ENCODE measurements around the gene POLR2M.

The POLR2M gene

GRCh38 chr15:57741089-57741488, 34.6 kb downstream of the POLR2M start:
- no peak for FAIRE-seq

GRCh38 chr15:57743424-57743823, 36.9 kb downstream of the POLR2M start:
- no peak for FAIRE-seq

GRCh38 chr15:57746786-57747185, 40.3 kb downstream of the POLR2M start:
- FAIRE-seq, result no peak

GRCh38 chr15:57747206-57747896, 40.8 kb downstream of the POLR2M start:
- no peak for FAIRE-seq

GRCh38 chr15:57751177-57751800, 44.8 kb downstream of the POLR2M start:
- FAIRE-seq, result no peak

GRCh38 chr15:57752436-57752835, 45.9 kb downstream of the POLR2M start:
- no peak for FAIRE-seq

- FAIRE-seq, result no peak
Observed at GRCh38 chr15:57752840-57753239, 46.3 kb downstream of the POLR2M start.

DNA sequence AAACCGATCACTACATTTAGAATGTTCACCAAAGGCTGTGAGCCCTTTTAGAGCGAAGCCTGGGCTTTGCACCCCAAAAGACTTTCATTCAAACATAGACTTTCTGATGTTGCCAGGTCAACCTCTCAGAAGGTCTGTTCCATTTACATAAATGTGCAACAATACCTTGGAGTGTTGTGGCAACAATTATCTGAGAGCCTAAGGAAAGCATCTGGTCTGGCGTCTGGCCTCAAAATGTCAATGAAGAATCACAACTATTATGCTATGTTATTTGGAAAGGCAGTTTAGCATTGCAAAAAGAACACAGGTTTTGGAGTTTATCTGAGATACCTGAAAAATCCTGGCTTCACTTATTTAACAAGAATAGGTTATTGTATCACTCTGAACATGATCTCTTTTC, 50.0 kb downstream of the POLR2M start:
- no peak for FAIRE-seq

- FAIRE-seq, result no peak
Observed at GRCh38 chr15:57758560-57758959, 52.0 kb downstream of the POLR2M start.

- FAIRE-seq, result no peak
Observed at GRCh38 chr15:57761562-57761961, 55.0 kb downstream of the POLR2M start.

GRCh38 chr15:57762302-57762701, 55.8 kb downstream of the POLR2M start:
- FAIRE-seq, result no peak

DNA sequence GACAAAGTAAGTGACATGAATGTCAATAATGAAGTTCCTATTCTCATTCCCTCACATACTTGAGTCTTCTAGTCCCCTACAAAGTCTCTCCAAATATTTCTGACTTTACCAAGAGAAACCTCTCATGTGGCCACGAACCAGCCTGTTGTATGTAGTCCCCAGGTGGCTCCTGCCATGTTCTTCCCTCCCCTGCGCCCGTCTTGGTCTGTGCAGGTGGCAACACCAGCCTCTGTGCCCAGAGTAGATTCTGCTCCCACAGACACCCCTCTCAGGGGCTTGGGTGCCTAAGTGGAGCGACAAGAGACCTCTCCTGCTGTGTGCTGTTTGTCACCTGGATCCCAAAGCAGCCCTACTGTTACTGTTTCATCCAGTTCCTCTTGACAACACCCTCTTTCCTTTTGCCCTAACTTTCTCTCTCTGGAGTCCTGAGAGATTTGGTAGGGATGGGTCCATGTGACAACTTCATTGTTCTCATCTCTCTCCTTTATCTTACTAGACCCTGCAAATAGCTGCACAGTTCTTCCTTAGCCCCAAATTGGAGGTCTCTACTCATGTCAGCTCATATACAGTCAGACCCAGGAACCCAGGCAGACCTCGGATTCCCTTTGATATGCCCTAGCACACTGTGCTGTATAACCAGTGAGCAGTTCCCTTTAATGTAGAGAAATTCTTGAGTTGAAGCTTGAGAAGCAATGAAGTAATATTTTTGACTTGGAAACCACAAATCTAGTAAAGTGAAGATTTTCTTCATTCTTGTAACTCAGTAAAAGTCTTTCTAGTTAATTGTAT, 56.9 kb downstream of the POLR2M start:
- FAIRE-seq, result no peak

Measured in colon (tissue), 2 donors.